Activated naive CD8-positive, alpha-beta T cell treated with anti-CD3 and anti-CD28 coated beads, Interleukin-2, amount 50 U/mL, for 24 hours (primary cell): ENCODE measurements around the gene SPRED1.
"Not testable (repeated sequence)": the region's sequence is repeated elsewhere in the genome, so short reads cannot be mapped to it uniquely, and the experiment has no call there.

ENCODE experiments used
- ATAC-seq: fragments of 150-1000 bp; cut with Tn5 transposase; one replicate; pipeline ENCODE4 v1.10.0; 2021
- DNase-seq: peaks from one replicate; pipeline ENCODE4 v3.0.0; 2021
- H3K27ac Mint-ChIP-seq: one replicate; pipeline ENCODE4 v1.8.0; 2021; ENCODE audit warnings: mild to moderate bottlenecking, mixed read lengths
- H3K27me3 Mint-ChIP-seq: one replicate; pipeline ENCODE4 v1.8.0; 2021; ENCODE audit warnings: mixed read lengths
- H3K36me3 Mint-ChIP-seq: one replicate; pipeline ENCODE4 v1.8.0; 2021; ENCODE audit warnings: low read depth, mixed read lengths
- H3K4me1 Mint-ChIP-seq: one replicate; pipeline ENCODE4 v1.8.0; 2021; ENCODE audit warnings: mixed read lengths
- H3K4me3 Mint-ChIP-seq: one replicate; pipeline ENCODE4 v1.8.0; 2021; ENCODE audit warnings: mild to moderate bottlenecking, moderate library complexity, mixed read lengths
- H3K9me3 Mint-ChIP-seq: one replicate; pipeline ENCODE4 v1.8.0; 2021; ENCODE audit warnings: mixed read lengths

Gene SPRED1

DNA sequence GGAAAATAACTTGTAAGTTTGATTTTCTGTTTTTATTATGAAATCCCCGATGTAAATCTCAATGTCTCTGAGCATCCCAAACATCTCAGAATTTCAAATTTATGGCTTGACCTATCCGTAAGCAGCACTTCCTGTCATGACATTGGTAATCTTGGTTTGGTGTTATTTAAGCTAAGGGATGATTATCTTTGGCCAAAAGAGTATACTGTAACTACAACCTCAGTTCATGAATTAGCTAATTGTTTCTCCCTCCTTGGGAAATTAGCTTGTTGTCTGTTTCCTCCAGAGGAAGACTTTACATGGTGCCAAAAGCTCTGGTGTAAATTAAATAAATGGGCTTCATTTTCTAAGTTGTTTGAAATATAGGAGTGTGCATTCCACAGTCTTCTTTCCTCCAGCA lies 28.1 kb upstream of the SPRED1 start:
- DNase-seq (no peak), ATAC-seq (no peak)
- no peaks in the 10 kb centered on the region for H3K4me1 Mint-ChIP-seq
- no peaks in the 10 kb centered on the region for H3K36me3 Mint-ChIP-seq
- no peaks in the 10 kb centered on the region for H3K9me3 Mint-ChIP-seq
- no peak overlapping the region for H3K4me3 Mint-ChIP-seq
- H3K27me3 Mint-ChIP-seq: peaks cover 5% of the 10 kb centered on the region
- H3K27ac Mint-ChIP-seq: no peak overlapping the region

DNA sequence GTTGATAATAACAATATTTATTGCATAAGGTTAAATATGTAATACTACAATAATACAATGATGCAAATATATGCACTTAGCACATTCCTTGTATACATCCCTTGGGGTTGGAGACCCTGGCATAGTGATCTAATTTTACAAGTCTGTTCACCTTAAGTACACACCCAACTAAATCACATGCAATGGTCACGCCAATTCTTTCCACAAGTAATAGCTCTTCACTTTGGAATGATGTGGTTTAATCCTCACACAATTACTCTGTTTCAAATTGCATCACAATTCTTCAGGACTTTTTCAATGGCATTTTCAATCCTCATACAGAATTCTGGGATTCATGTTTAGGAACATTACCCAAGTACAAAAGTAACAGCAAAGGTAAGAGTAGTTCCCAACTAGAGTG lies 27.3 kb upstream of the SPRED1 start:
- Mint-ChIP-seq H3K4me1 (no peaks in the 10 kb centered on the region), H3K9me3 (no peaks in the 10 kb centered on the region), H3K27me3 (peaks cover 5% of the 10 kb centered on the region), H3K27ac (no peak overlapping the region), H3K4me3 (no peak overlapping the region), H3K36me3 (no peaks in the 10 kb centered on the region)
- ATAC-seq: no peak
- no peak for DNase-seq

GRCh38 chr15:38226608-38227266 lies 25.9 kb upstream of the SPRED1 start:
- Mint-ChIP-seq H3K36me3 (no peaks in the 10 kb centered on the region), H3K4me3 (no peak overlapping the region), H3K27ac (no peak overlapping the region), H3K27me3 (peaks cover 3% of the 10 kb centered on the region), H3K4me1 (no peaks in the 10 kb centered on the region), H3K9me3 (no peaks in the 10 kb centered on the region)
- DNase-seq: no peak
- ATAC-seq: no peak

DNA sequence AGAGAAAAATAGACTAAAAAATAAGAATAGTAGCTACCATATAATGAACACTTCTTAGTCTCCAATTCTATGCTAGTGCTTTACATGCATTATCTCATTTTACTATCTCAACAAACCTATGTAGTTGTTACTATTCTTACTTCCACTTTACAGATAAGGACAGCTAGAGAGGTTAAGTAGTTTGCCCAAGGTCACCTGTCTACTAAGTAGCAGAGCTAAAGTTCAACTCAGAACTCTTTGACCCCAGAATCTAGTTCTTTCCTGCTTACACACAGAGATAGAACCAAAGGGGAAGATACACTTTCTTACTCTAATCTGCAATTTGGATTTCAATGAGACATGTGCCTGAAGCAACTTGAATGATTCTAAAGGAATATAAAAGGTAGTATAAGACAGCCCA lies 24.7 kb upstream of the SPRED1 start:
- Mint-ChIP-seq H3K27me3 (peaks cover 3% of the 10 kb centered on the region), H3K4me1 (no peaks in the 10 kb centered on the region), H3K27ac (no peak overlapping the region), H3K9me3 (no peaks in the 10 kb centered on the region), H3K4me3 (no peak overlapping the region), H3K36me3 (no peaks in the 10 kb centered on the region)
- DNase-seq (no peak), ATAC-seq (no peak)

DNA sequence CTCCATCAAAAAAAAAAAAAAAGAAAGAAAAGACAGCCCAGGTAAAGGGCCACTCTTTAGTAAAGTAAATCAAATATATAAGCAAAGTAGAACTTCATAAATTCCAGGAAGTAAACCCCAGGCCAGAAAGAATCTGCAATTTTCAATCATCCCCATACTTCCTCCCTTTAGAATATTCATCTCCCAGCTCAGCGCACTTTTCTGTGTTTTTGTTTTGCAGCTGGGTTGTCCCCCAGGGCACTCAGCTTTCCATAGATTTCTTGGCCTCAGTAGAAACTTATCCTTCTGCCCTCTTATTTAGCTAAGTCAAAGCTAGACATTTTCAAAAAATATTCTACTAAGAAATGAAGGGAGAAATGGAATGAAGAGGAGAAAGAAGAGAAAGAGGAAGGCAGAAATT lies 24.0 kb upstream of the SPRED1 start:
- H3K27me3 Mint-ChIP-seq: peaks cover 3% of the 10 kb centered on the region
- no peaks in the 10 kb centered on the region for H3K36me3 Mint-ChIP-seq
- H3K4me3 Mint-ChIP-seq: no peak overlapping the region
- ATAC-seq: no peak
- DNase-seq: no peak
- H3K9me3 Mint-ChIP-seq: no peaks in the 10 kb centered on the region
- no peaks in the 10 kb centered on the region for H3K4me1 Mint-ChIP-seq
- H3K27ac Mint-ChIP-seq: no peak overlapping the region

DNA sequence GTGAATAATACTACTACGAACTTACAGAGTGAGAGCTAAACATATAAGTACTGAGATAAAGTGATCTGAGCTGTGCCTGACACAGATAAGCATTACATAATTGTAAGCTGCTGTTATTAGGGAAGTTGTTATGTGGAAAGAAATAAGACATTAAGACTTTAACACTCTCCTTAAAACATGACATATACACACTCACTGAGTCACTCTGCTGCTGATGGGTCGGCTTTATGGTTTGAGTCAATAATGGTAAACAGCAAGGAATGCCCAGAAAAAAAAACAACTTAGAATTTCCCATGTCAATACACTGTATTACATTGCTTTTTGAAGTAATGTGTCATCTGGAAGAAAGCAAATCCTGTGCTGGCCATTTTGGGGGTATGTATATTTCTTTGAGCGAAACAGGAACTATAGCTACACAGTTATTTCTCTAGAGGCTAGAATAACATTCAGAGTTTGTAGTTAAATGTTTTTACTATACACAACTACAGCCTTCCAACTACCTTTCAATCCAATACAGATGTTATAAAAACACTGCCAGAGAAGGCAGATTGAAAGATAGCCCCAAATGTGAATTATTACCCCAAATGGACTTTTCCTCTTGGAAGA lies 22.8 kb upstream of the SPRED1 start:
- Mint-ChIP-seq H3K27ac (no peak overlapping the region), H3K27me3 (peaks cover 6% of the 10 kb centered on the region), H3K36me3 (no peaks in the 10 kb centered on the region), H3K4me1 (no peaks in the 10 kb centered on the region), H3K4me3 (no peak overlapping the region), H3K9me3 (no peaks in the 10 kb centered on the region)
- no peak for DNase-seq
- ATAC-seq: no peak

GRCh38 chr15:38231436-38231835 lies 21.2 kb upstream of the SPRED1 start:
- no peaks in the 10 kb centered on the region for H3K9me3 Mint-ChIP-seq
- H3K4me1 Mint-ChIP-seq: no peaks in the 10 kb centered on the region
- H3K27me3 Mint-ChIP-seq: peaks cover 11% of the 10 kb centered on the region
- ATAC-seq (no peak), DNase-seq (no peak)
- H3K4me3 Mint-ChIP-seq: no peak overlapping the region
- H3K27ac Mint-ChIP-seq: no peak overlapping the region
- no peaks in the 10 kb centered on the region for H3K36me3 Mint-ChIP-seq

DNA sequence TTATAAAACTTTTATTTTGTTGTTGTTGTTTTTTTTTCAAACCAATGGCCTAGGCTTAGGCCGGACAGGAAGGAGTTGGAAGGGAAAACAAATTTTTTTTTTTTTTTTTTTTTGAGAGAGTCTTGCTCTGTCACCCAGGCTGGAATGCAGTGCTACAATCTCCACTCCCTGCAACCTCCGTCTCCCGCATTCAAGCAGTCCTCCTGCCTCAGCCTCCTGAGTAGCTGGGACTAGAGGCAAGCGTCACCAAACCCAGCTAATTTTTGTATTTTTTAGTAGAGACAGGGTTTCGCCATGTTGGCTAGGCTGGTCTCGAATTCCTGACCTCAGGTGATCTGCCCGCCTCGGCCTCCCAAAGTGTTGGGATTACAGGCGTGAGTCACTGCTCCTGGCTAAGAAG lies 15.6 kb upstream of the SPRED1 start:
- not testable (repeated sequence) for ATAC-seq, H3K27me3 Mint-ChIP-seq, DNase-seq, H3K9me3 Mint-ChIP-seq, H3K4me3 Mint-ChIP-seq, H3K27ac Mint-ChIP-seq, H3K36me3 Mint-ChIP-seq, H3K4me1 Mint-ChIP-seq

DNA sequence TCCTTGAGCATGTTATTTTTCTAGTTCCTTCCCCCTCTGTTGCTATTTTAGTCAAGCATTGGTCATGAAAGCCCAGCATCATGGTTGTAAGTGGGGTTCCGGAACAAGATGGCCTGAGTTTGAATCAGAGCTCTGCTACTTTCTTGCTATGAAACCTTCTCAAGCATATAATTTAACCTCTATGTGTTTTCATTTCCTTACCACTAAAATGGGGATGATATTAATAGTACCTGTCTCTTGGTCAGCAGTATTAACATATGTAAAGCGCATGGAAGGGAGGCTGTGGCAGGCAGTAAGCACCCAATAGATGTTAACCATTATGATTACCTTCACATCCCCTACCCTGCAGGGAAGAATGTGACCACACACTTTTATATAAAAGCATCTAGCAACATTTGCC lies 14.3 kb upstream of the SPRED1 start:
- Mint-ChIP-seq H3K36me3 (no peaks in the 10 kb centered on the region), H3K4me1 (no peaks in the 10 kb centered on the region), H3K27me3 (peaks cover 11% of the 10 kb centered on the region), H3K27ac (no peak overlapping the region), H3K9me3 (no peaks in the 10 kb centered on the region), H3K4me3 (no peak overlapping the region)
- no peak for DNase-seq
- ATAC-seq: no peak

GRCh38 chr15:38242055-38242454 lies 10.6 kb upstream of the SPRED1 start:
- ATAC-seq: no peak
- no peak for DNase-seq
- Mint-ChIP-seq H3K36me3 (no peaks in the 10 kb centered on the region), H3K4me3 (no peak overlapping the region), H3K27ac (no peak overlapping the region), H3K4me1 (no peaks in the 10 kb centered on the region), H3K9me3 (no peaks in the 10 kb centered on the region), H3K27me3 (peaks cover 24% of the 10 kb centered on the region)

GRCh38 chr15:38243278-38244055 lies 9.2 kb upstream of the SPRED1 start:
- Mint-ChIP-seq H3K36me3 (no peaks in the 10 kb centered on the region), H3K9me3 (no peaks in the 10 kb centered on the region), H3K4me3 (no peak overlapping the region), H3K27ac (no peak overlapping the region), H3K27me3 (peaks cover 29% of the 10 kb centered on the region), H3K4me1 (no peaks in the 10 kb centered on the region)
- DNase-seq: no peak
- no peak for ATAC-seq

DNA sequence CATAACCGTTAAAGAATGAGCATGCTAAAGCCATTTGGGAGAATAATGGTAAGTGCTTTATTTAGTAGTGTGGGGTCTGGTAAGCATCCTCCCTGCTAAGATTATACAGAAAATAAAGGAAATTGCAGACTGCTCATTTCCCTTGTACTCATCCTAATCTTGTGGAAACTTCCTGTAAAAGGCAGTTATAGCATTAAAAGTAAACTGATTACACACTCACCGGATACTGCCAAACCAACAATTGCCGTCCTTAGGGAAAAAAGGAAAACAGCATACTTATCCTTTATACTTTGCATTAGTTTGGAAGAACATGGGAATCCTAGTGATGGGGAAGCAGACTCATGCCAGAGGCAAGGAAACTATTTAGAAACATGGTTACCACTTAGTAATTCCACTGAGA lies 5.3 kb upstream of the SPRED1 start:
- no peaks in the 10 kb centered on the region for H3K36me3 Mint-ChIP-seq
- no peaks in the 10 kb centered on the region for H3K9me3 Mint-ChIP-seq
- DNase-seq (no peak), ATAC-seq (no peak)
- no peak overlapping the region for H3K27ac Mint-ChIP-seq
- H3K4me3 Mint-ChIP-seq: no peak overlapping the region
- H3K27me3 Mint-ChIP-seq: peaks cover 47% of the 10 kb centered on the region
- H3K4me1 Mint-ChIP-seq: peaks cover 9% of the 10 kb centered on the region

DNA sequence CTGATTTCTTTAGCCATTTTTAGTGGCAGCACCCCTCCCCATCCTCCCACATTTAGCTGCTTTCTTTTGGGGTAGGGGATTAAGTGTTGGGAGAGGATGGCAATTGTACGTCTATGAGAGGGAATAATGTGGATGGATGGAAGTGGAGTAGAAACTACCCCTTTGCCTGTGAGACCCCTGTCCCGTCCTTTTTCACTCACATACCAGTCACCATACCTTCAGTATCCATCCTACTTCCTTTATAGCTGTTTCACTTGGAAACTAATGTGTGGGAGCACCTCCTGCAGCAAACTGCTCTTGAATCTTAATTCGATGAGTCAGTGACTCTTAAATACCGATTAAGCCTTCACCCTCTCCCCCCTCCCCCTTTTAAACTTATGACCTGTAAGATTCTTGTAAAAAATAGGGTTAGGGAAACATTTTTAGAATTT lies 730 bp downstream of the SPRED1 start:
- H3K4me1 Mint-ChIP-seq: peaks cover 27% of the 10 kb centered on the region
- ATAC-seq (peak; percentile 30), DNase-seq (peak; percentile 2)
- H3K27me3 Mint-ChIP-seq: peaks cover 22% of the 10 kb centered on the region
- H3K27ac Mint-ChIP-seq: peak overlapping the region; percentile 73
- H3K36me3 Mint-ChIP-seq: no peaks in the 10 kb centered on the region
- H3K4me3 Mint-ChIP-seq: peak overlapping the region; percentile 87
- H3K9me3 Mint-ChIP-seq: no peaks in the 10 kb centered on the region

- Mint-ChIP-seq H3K4me3 (peak overlapping the region; percentile 87), H3K9me3 (no peaks in the 10 kb centered on the region), H3K36me3 (no peaks in the 10 kb centered on the region), H3K4me1 (peaks cover 27% of the 10 kb centered on the region), H3K27ac (no peak overlapping the region), H3K27me3 (peaks cover 15% of the 10 kb centered on the region)
- peak; percentile 44 for ATAC-seq
- DNase-seq: peak; percentile 16
Observed at GRCh38 chr15:38254051-38254883, 1.6 kb downstream of the SPRED1 start.
